Transverse colon (tissue), 4 donors: ENCODE data around the gene OR10S1.

ENCODE experiments used
- EP300 ChIP-seq: sonication (generic); formaldehyde crosslinking; IDR thresholded peaks from one replicate; pipeline ENCODE4 v1.6.1; 2017; ENCODE audit warnings: antibody characterized with exemption, low read depth
- POLR2A ChIP-seq: fragments of 450-650 bp; IDR thresholded peaks from one replicate; pipeline ENCODE4 v1.6.1; 2016; ENCODE audit warnings: antibody characterized with exemption, mild to moderate bottlenecking, moderate library complexity
- POLR2AphosphoS5 ChIP-seq, 3 donors: sonication (generic); formaldehyde crosslinking; IDR thresholded peaks; one replicate each; pipeline ENCODE4 v1.6.1; 2016; ENCODE audit warnings: antibody characterized with exemption in 3 of 3
- TF ChIP-seq, protein P1 (sequence below), 5 experiments: fragments of 200-600 bp in 3 of 5; fragments of 450-650 bp in 2 of 5; sonication (generic) in 3 of 5; IDR thresholded peaks; 1 replicate in 2 of 5; 2 replicates in 3 of 5; pipeline ENCODE4 v1.5.1; 2016 to 2017; ENCODE audit warnings: antibody characterized with exemption in 5 of 5, inconsistent platforms in 3 of 5, mild to moderate bottlenecking in 2 of 5, moderate library complexity in 1 of 5

DNA sequence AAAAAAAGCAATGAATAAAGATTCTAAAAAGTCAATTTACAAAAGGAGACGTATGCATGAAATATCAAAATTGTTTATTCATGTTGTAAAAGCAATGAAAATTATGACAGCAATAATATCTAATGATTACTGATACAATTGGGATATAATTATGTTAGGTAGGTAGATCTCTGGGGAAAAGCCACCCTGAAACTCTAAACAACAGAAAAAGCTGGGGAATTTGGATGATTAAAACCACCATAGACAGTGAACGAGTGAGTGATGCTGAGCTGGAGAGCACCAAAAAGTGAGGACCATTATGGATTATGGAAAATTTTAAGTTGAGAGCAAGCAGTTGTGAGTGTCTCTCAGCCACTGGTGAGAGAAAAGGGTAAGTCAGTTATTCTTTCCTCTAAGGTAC is 48.9 kb upstream of the OR10S1 start, which contains the start of gene OR10G8:
- TF ChIP-seq, protein P1, sequence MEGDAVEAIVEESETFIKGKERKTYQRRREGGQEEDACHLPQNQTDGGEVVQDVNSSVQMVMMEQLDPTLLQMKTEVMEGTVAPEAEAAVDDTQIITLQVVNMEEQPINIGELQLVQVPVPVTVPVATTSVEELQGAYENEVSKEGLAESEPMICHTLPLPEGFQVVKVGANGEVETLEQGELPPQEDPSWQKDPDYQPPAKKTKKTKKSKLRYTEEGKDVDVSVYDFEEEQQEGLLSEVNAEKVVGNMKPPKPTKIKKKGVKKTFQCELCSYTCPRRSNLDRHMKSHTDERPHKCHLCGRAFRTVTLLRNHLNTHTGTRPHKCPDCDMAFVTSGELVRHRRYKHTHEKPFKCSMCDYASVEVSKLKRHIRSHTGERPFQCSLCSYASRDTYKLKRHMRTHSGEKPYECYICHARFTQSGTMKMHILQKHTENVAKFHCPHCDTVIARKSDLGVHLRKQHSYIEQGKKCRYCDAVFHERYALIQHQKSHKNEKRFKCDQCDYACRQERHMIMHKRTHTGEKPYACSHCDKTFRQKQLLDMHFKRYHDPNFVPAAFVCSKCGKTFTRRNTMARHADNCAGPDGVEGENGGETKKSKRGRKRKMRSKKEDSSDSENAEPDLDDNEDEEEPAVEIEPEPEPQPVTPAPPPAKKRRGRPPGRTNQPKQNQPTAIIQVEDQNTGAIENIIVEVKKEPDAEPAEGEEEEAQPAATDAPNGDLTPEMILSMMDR (IDR thresholded peaks at IDR 0.05), result no peak
- TF ChIP-seq POLR2A, result no peak
- TF ChIP-seq POLR2AphosphoS5 (IDR thresholded peaks at IDR 0.05), result no peak
- no peak for TF ChIP-seq EP300
